ENCODE measurements around the gene SYNRG. TPM values are rescaled to one million over a fixed set of nuclear protein-coding genes. Genes with fewer than 3 reads are reported as not detected.
A peak's percentile ranks its signal among the peaks of the same experiment; 100 is the strongest.

Gene SYNRG
- total RNA-seq, 4 donors from 2014 or later, result 30.2 to 151 (median 56.7) TPM

GRCh38 chr17:37650419-37651003 is 41.3 kb upstream of the SYNRG start:
- Histone ChIP-seq H3K27me3 (peaks cover 7% of the 10 kb centered on the region), H3K9me3 (no peaks in the 10 kb centered on the region), H3K4me1 (no peaks in the 10 kb centered on the region), H3K4me3 (no peak overlapping the region), H3K36me3 (no peaks in the 10 kb centered on the region), H3K27ac (no peak overlapping the region)
- TF ChIP-seq POLR2A (IDR thresholded peaks at IDR 0.05) (no peak), CTCF (IDR thresholded peaks at IDR 0.05) (peak; percentile 5 to 48 (median 40))
- DNase-seq, result peak; percentile 41
- intact Hi-C loops (cut with DNase I; ENCODE audit: low total_unique reads), result no loop called here
- WGBS, 2 donors (ENCODE audit: low coverage in 1 of 2), result 51 to 59% methylated on average over 6 of the region's 6 CpGs
- in situ Hi-C loops (cut with MboI; ENCODE audit: low pct_ligation_motif_present in 1 of 4, low pct_unique_long_range_greater_than_20kb in 1 of 4, low sequenced_read_pairs in 3 of 4), result no loop called here

GRCh38 chr17:37648555-37648954 is 39.3 kb upstream of the SYNRG start:
- 38 to 41% methylated on average over 2 of the region's 2 CpGs for WGBS, 2 donors (ENCODE audit: low coverage in 1 of 2)
- intact Hi-C loops (cut with DNase I; ENCODE audit: low total_unique reads), result no loop called here
- TF ChIP-seq EP300 (IDR thresholded peaks at IDR 0.05; ENCODE audit: low read depth) (no peak), POLR2A (IDR thresholded peaks at IDR 0.05) (no peak), POLR2AphosphoS5 (IDR thresholded peaks at IDR 0.05) (no peak), CTCF (IDR thresholded peaks at IDR 0.05) (no peak)
- in situ Hi-C loops (cut with MboI; ENCODE audit: low pct_ligation_motif_present in 1 of 4, low pct_unique_long_range_greater_than_20kb in 1 of 4, low sequenced_read_pairs in 3 of 4), result no loop called here
- peaks cover 7% of the 10 kb centered on the region for H3K27me3 ChIP-seq
- no peaks in the 10 kb centered on the region for H3K9me3 ChIP-seq
- no peak overlapping the region for H3K27ac ChIP-seq
- peaks cover 0 to 6% (median 4%) of the 10 kb centered on the region in 4 donors for H3K4me1 ChIP-seq
- no peak for DNase-seq
- no peaks in the 10 kb centered on the region for H3K36me3 ChIP-seq
- H3K4me3 ChIP-seq, result no peak overlapping the region

- no peak for DNase-seq
- H3K4me3 ChIP-seq, result no peak overlapping the region
- peaks cover 0 to 9% (median 6%) of the 10 kb centered on the region in 4 donors for H3K4me1 ChIP-seq
- in situ Hi-C loops (cut with MboI; ENCODE audit: low pct_ligation_motif_present in 1 of 4, low pct_unique_long_range_greater_than_20kb in 1 of 4, low sequenced_read_pairs in 3 of 4) (no loop called here), intact Hi-C loops (cut with DNase I; ENCODE audit: low total_unique reads) (no loop called here)
- no peaks in the 10 kb centered on the region for H3K36me3 ChIP-seq
- peaks cover 7% of the 10 kb centered on the region for H3K27me3 ChIP-seq
- no peak for TF ChIP-seq EP300 (IDR thresholded peaks at IDR 0.05; ENCODE audit: low read depth)
- no peak for TF ChIP-seq POLR2A (IDR thresholded peaks at IDR 0.05)
- no peak for TF ChIP-seq CTCF (IDR thresholded peaks at IDR 0.05)
- TF ChIP-seq POLR2AphosphoS5 (IDR thresholded peaks at IDR 0.05), result no peak
- H3K27ac ChIP-seq, result no peak overlapping the region
- 76 to 100% methylated on average over 1 of the region's 1 CpG for WGBS, 2 donors (ENCODE audit: low coverage in 1 of 2)
- no peaks in the 10 kb centered on the region for H3K9me3 ChIP-seq
Measured at GRCh38 chr17:37647856-37648255, 38.6 kb upstream of the SYNRG start.

- intact Hi-C loops (cut with DNase I; ENCODE audit: low total_unique reads), result no loop called here
- in situ Hi-C loops (cut with MboI; ENCODE audit: low pct_ligation_motif_present in 1 of 4, low pct_unique_long_range_greater_than_20kb in 1 of 4, low sequenced_read_pairs in 3 of 4), result no loop called here
- peaks cover 0 to 17% (median 4%) of the 10 kb centered on the region in 4 donors for H3K36me3 ChIP-seq
- no peak for DNase-seq
- H3K4me1 ChIP-seq, result peaks cover 0 to 42% (median 25%) of the 10 kb centered on the region in 4 donors
- WGBS, 2 donors (ENCODE audit: low coverage in 1 of 2), result 26 to 30% methylated on average over 3 of the region's 3 CpGs
- no peaks in the 10 kb centered on the region for H3K9me3 ChIP-seq
- H3K4me3 ChIP-seq, result peak overlapping the region in 3 of 4 donors; percentile 84 to 93 (median 88)
- no peaks in the 10 kb centered on the region for H3K27me3 ChIP-seq
- no peak for TF ChIP-seq CTCF (IDR thresholded peaks at IDR 0.05)
- no peak for TF ChIP-seq EP300 (IDR thresholded peaks at IDR 0.05; ENCODE audit: low read depth)
- no peak for TF ChIP-seq POLR2AphosphoS5 (IDR thresholded peaks at IDR 0.05)
- TF ChIP-seq POLR2A (IDR thresholded peaks at IDR 0.05), result no peak
- peak overlapping the region; percentile 92 to 95 (median 94) for H3K27ac ChIP-seq
Measured at GRCh38 chr17:37643869-37644268, 34.7 kb upstream of the SYNRG start.
